Neutrophil (primary cell): ENCODE data around the gene ADAMTSL4.

Experiments
- H3K27ac ChIP-seq: fragments of 200-600 bp; sonication (generic); 2 replicates; pipeline ENCODE4 v1.5.1; 2016; ENCODE audit warnings: mild to moderate bottlenecking, moderate library complexity
- H3K27me3 ChIP-seq: fragments of 200-600 bp; sonication (generic); 2 replicates; pipeline ENCODE4 v1.6.0; 2016; ENCODE audit warnings: mild to moderate bottlenecking
- H3K36me3 ChIP-seq: fragments of 200-600 bp; sonication (generic); 2 replicates; pipeline ENCODE4 v1.5.1; 2017
- H3K4me1 ChIP-seq, 2 experiments: fragments of 200-600 bp in 1 of 2; sonication (generic) in 1 of 2; 1 replicate in 1 of 2; 2 replicates in 1 of 2; pipeline versions ENCODE4 v1.5.1 to v1.6.1; 2013 to 2016; ENCODE audit warnings: low read depth in 1 of 2, low read length in 1 of 2, mild to moderate bottlenecking in 1 of 2, moderate library complexity in 1 of 2; ENCODE audit not compliant: control insufficient read depth in 1 of 2, insufficient read depth in 1 of 2
- H3K4me3 ChIP-seq, 2 experiments: fragments of 200-600 bp in 1 of 2; sonication (generic) in 1 of 2; 1 replicate in 1 of 2; 2 replicates in 1 of 2; pipeline ENCODE4 v1.5.1; 2013 to 2016; ENCODE audit warnings: low read depth in 1 of 2, low read length in 1 of 2, mild to moderate bottlenecking in 1 of 2, moderate library complexity in 1 of 2
- H3K9me3 ChIP-seq: fragments of 200-600 bp; sonication (generic); 2 replicates; pipeline ENCODE4 v1.5.1; 2016
- TF ChIP-seq, protein P1 (sequence below): fragments of 200-600 bp; sonication (generic); IDR thresholded peaks from 2 replicates; pipeline ENCODE4 v1.5.1; 2016; ENCODE audit warnings: antibody characterized with exemption

The ADAMTSL4 gene

DNA sequence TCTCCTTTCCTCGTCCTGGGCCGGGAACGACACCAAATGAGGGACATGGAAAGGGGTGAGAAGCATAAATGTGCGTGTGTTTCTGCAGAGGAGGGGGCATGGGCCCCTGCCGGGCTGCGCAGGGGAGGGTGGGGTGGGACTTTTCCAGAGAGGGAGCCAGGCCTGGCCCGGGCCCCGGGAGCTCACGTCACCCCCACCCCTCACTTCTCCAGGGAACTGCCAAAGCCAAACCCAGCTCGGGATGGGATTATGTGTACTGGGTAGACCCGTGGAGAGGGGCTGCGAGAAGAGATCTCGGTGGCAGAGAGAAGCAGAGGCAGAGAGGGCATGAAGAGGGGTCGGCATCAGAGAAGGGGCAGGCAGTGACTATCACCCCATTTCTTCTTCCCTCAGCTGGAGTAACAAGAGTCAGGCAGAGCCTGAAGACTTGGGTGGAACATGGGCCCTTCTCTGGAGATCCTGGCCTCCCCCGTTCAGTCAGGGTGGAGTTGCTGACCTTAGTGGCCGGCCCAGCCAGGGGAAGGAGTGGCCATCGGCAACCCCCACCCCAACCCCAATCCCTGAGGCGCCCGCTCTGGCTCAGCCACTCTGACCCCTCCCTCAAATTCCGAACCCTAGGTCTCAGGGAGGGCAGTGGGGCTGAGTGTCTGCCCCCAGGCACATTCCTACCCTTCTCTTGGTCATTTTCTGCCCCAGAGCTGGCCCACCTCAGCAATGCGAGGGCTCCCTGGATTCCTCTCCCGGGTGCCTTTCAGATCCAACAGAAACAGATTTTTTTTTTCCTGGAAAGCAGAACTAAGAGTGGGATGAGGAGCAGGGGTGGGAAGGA, 1.2 kb downstream of the ADAMTSL4 start:
- H3K36me3 ChIP-seq = peaks cover 14% of the 10 kb centered on the region
- H3K9me3 ChIP-seq = no peaks in the 10 kb centered on the region
- H3K4me3 ChIP-seq = peak overlapping the region; percentile 68 to 77
- peaks cover 48% of the 10 kb centered on the region for H3K27me3 ChIP-seq
- TF ChIP-seq, protein P1, sequence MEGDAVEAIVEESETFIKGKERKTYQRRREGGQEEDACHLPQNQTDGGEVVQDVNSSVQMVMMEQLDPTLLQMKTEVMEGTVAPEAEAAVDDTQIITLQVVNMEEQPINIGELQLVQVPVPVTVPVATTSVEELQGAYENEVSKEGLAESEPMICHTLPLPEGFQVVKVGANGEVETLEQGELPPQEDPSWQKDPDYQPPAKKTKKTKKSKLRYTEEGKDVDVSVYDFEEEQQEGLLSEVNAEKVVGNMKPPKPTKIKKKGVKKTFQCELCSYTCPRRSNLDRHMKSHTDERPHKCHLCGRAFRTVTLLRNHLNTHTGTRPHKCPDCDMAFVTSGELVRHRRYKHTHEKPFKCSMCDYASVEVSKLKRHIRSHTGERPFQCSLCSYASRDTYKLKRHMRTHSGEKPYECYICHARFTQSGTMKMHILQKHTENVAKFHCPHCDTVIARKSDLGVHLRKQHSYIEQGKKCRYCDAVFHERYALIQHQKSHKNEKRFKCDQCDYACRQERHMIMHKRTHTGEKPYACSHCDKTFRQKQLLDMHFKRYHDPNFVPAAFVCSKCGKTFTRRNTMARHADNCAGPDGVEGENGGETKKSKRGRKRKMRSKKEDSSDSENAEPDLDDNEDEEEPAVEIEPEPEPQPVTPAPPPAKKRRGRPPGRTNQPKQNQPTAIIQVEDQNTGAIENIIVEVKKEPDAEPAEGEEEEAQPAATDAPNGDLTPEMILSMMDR = no peak
- H3K4me1 ChIP-seq = peaks cover 57 to 60% of the 10 kb centered on the region in 2 experiments
- H3K27ac ChIP-seq = peak overlapping the region; percentile 90

DNA sequence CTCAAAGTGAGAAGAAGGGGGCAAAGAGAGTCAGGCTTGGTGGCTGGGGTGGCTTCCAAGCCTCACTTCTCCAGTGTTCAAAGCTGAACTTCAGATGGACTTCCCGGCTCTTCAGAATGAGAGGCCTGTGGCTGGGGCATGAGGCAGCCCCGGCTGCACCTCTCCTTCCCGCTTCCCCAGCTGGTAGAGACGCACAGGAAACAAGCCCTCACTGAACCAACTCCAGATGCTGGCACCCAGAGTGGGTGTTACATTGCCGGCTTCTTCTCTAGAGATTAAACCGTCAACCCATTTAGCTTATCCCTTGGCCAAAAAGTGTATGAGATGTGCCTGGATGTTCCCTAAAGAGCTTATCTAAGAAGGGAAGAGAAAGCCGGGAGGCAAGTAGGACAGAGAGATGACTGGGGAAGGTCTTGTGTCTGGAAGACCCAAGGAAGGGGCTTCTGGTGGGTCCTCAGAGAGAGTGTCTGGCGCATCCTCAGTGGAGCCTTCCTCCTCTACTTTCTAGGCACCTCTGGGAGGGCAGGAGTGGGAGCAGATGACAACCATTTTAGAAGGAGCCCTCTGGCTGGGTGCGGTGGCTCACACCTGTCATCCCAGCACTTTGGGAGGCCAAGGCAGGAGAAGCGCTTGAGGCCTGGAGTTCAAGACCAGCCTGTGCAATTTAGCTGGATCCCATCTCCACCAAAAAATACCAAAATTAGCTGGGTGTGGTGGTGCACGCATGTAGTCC, 2.0 kb downstream of the ADAMTSL4 start:
- peak overlapping the region; percentile 26 to 65 for H3K4me3 ChIP-seq
- TF ChIP-seq, protein P1 = no peak
- peaks cover 57 to 60% of the 10 kb centered on the region in 2 experiments for H3K4me1 ChIP-seq
- H3K36me3 ChIP-seq = peaks cover 22% of the 10 kb centered on the region
- peaks cover 42% of the 10 kb centered on the region for H3K27me3 ChIP-seq
- no peaks in the 10 kb centered on the region for H3K9me3 ChIP-seq
- H3K27ac ChIP-seq = peak overlapping the region; percentile 90

DNA sequence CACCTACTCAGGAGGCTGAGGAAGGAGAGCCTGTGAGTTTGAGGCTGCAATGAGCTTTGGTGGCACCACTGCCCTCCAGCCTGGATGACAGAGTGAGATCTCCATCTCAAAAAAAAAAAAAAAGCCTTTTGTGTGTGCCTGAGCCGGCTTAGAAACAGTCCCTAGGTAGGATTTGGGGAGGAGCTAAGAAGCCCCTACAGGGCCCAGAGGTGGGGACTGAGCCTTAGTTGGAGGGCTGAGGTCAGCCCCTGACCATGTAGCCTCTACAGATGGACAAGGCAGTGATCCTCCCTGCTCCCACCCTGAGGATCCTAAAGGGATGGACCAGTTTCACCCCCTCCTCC, 2.5 kb downstream of the ADAMTSL4 start:
- H3K27ac ChIP-seq = peak overlapping the region; percentile 90
- H3K27me3 ChIP-seq = peaks cover 37% of the 10 kb centered on the region
- H3K9me3 ChIP-seq = no peaks in the 10 kb centered on the region
- TF ChIP-seq, protein P1 = no peak
- H3K36me3 ChIP-seq = peaks cover 27% of the 10 kb centered on the region
- H3K4me1 ChIP-seq = peaks cover 57 to 60% of the 10 kb centered on the region in 2 experiments
- peak overlapping the region; percentile 51 to 65 for H3K4me3 ChIP-seq

DNA sequence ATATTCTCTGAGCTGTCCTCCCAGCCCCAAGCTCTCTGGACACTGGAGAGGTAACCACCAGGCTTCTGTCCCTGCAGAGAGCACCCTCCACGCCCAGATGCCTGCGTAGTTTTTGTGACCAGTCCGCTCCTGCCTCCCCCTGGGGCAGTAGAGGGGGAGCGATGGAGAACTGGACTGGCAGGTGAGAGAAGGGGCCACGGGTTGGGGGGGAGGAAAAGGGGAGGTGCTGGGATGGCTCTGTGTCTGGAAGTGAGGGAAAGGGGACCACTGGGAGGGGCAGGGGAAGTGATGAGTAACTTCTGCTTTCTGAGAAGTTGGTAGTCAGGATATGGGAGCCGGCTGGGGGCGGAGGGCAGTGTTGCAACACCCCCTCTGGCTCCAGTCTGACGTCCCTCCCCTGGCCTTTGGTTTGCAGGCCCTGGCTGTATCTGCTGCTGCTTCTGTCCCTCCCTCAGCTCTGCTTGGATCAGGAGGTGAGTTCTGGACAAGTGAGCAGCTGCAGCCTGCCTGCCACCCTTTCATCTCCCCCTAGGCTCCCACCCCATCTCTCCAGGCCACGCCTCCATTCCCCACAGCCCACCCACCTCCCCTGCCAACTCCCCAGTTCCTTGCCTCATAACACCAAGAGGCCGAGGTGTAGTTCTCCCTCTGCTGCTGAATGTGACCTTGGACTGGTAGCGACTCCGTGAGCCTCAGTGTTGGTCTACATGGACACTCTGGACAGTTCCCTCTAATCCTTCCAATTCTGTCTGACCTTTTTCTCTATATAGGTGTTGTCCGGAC, 3.1 kb downstream of the ADAMTSL4 start:
- Histone ChIP-seq H3K9me3 (no peaks in the 10 kb centered on the region), H3K36me3 (peaks cover 33% of the 10 kb centered on the region), H3K4me1 (peaks cover 57 to 60% of the 10 kb centered on the region in 2 experiments), H3K27ac (peak overlapping the region; percentile 90), H3K4me3 (peak overlapping the region; percentile 51 to 65), H3K27me3 (peaks cover 31% of the 10 kb centered on the region)
- TF ChIP-seq, protein P1 = peak; percentile 33

DNA sequence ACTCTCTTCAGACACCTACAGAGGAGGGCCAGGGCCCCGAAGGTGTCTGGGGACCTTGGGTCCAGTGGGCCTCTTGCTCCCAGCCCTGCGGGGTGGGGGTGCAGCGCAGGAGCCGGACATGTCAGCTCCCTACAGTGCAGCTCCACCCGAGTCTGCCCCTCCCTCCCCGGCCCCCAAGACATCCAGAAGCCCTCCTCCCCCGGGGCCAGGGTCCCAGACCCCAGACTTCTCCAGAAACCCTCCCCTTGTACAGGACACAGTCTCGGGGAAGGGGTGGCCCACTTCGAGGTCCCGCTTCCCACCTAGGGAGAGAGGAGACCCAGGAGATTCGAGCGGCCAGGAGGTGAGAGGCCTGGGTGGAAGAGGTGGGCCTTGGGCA, 3.7 kb downstream of the ADAMTSL4 start:
- peak overlapping the region; percentile 51 to 65 for H3K4me3 ChIP-seq
- peaks cover 57 to 60% of the 10 kb centered on the region in 2 experiments for H3K4me1 ChIP-seq
- H3K9me3 ChIP-seq = no peaks in the 10 kb centered on the region
- H3K27me3 ChIP-seq = peaks cover 26% of the 10 kb centered on the region
- peak overlapping the region; percentile 90 for H3K27ac ChIP-seq
- peaks cover 39% of the 10 kb centered on the region for H3K36me3 ChIP-seq
- TF ChIP-seq, protein P1 = no peak
